ENCODE measurements around the gene AHDC1. TPM values are rescaled to one million over a fixed set of nuclear protein-coding genes. Genes with fewer than 3 reads are reported as not detected.

AHDC1 gene
- total and polyA plus RNA-seq, 2 of the 13 experiments (the other 11 are each of a cell fraction or from before 2014, with no cell fraction given) = 1.0 to 2.7 TPM

DNA sequence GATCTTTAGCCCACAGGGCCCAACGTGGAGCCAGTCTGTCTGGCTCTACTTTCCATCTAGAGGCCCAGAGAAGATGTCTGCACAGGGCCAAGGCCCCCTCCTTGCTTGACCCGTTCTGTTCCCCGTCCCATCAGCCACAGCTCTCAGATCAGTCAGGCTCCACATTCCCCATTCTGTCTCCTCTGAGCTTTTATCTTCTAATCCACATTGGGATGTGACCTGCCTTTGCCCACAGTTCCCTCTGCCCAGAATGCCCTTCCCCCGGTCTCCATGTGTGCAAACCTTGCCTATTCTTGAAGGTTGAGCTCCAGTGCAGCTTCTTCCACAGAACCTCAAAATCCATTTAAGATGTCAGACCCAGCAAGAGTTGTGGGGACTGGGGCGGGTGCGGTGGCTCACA lies 60.7 kb downstream of the AHDC1 start (continued):
- TF ChIP-seq, protein P1, sequence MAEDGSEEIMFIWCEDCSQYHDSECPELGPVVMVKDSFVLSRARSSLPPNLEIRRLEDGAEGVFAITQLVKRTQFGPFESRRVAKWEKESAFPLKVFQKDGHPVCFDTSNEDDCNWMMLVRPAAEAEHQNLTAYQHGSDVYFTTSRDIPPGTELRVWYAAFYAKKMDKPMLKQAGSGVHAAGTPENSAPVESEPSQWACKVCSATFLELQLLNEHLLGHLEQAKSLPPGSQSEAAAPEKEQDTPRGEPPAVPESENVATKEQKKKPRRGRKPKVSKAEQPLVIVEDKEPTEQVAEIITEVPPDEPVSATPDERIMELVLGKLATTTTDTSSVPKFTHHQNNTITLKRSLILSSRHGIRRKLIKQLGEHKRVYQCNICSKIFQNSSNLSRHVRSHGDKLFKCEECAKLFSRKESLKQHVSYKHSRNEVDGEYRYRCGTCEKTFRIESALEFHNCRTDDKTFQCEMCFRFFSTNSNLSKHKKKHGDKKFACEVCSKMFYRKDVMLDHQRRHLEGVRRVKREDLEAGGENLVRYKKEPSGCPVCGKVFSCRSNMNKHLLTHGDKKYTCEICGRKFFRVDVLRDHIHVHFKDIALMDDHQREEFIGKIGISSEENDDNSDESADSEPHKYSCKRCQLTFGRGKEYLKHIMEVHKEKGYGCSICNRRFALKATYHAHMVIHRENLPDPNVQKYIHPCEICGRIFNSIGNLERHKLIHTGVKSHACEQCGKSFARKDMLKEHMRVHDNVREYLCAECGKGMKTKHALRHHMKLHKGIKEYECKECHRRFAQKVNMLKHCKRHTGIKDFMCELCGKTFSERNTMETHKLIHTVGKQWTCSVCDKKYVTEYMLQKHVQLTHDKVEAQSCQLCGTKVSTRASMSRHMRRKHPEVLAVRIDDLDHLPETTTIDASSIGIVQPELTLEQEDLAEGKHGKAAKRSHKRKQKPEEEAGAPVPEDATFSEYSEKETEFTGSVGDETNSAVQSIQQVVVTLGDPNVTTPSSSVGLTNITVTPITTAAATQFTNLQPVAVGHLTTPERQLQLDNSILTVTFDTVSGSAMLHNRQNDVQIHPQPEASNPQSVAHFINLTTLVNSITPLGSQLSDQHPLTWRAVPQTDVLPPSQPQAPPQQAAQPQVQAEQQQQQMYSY (CRISPR knock-in tag; IDR thresholded peaks at IDR 0.05) = no peak
- TF ChIP-seq ZFP90 (CRISPR knock-in tag; IDR thresholded peaks at IDR 0.05; ENCODE audit: borderline replicate concordance) (0 out of 2 replicates have a peak, but pooled peaks have one; percentile 45), ZNF256 (CRISPR knock-in tag; conservative IDR thresholded peaks at IDR 0.05) (peak; percentile 35; the same call in 1 of the 2 replicates), TBL1XR1 (IDR thresholded peaks at IDR 0.05; ENCODE audit: borderline replicate concordance, low read length, partially characterized antibody) (no peak)
- TF ChIP-seq, protein P2, sequence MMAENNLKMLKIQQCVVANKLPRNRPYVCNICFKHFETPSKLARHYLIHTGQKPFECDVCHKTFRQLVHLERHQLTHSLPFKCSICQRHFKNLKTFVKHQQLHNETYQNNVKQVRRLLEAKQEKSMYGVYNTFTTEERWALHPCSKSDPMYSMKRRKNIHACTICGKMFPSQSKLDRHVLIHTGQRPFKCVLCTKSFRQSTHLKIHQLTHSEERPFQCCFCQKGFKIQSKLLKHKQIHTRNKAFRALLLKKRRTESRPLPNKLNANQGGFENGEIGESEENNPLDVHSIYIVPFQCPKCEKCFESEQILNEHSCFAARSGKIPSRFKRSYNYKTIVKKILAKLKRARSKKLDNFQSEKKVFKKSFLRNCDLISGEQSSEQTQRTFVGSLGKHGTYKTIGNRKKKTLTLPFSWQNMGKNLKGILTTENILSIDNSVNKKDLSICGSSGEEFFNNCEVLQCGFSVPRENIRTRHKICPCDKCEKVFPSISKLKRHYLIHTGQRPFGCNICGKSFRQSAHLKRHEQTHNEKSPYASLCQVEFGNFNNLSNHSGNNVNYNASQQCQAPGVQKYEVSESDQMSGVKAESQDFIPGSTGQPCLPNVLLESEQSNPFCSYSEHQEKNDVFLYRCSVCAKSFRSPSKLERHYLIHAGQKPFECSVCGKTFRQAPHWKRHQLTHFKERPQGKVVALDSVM (CRISPR knock-in tag; IDR thresholded peaks at IDR 0.05) = no peak

All from HepG2 (cell line).